LNCaP clone FGC (cell line): ENCODE measurements around the gene ARHGEF40.
"Not testable (repeated sequence)": the region's sequence is repeated elsewhere in the genome, so short reads cannot be mapped to it uniquely, and the experiment has no call there.

Experiments
- DNase-seq: peaks from one replicate; pipeline ENCODE4 v3.0.0-alpha.2; 2011; ENCODE audit warnings: low read depth
- H3K4me3 ChIP-seq: 2 replicates; pipeline ENCODE4 v1.5.1; 2011; ENCODE audit warnings: mild to moderate bottlenecking, low read depth, low read length, control low read depth
- CTCF ChIP-seq: IDR thresholded peaks from 2 replicates; pipeline ENCODE4 v1.5.1; 2012; ENCODE audit warnings: mild to moderate bottlenecking; ENCODE audit not compliant: control insufficient read depth, insufficient read depth; ENCODE audit errors: extremely low read depth

Gene ARHGEF40

GRCh38 chr14:21039585-21040369 lies 30.3 kb upstream of the ARHGEF40 start:
- H3K4me3 ChIP-seq, result no peak overlapping the region
- DNase-seq, result no peak
- peak; percentile 72 for TF ChIP-seq CTCF

GRCh38 chr14:21040370-21040925 lies 29.7 kb upstream of the ARHGEF40 start:
- no peak overlapping the region for H3K4me3 ChIP-seq
- DNase-seq, result no peak
- TF ChIP-seq CTCF, result no peak

- not testable (repeated sequence) for DNase-seq
These were observed 29.2 kb upstream of the ARHGEF40 start for GRCh38 chr14:21040941-21041340.

GRCh38 chr14:21041676-21042433 lies 28.2 kb upstream of the ARHGEF40 start, which contains the start of gene RNASE7:
TSS of gene RNASE7 (plus strand) at chr14:21042362. CDS start at chr14:21042993, 631 bp downstream.
- DNase-seq, result no peak
- no peak for TF ChIP-seq CTCF

More at GRCh38 chr14:21040941-21041340, 29.2 kb upstream of the ARHGEF40 start:
- H3K4me3 ChIP-seq, result not testable (repeated sequence)

GRCh38 chr14:21042918-21043317 lies 27.2 kb upstream of the ARHGEF40 start:
- no peak overlapping the region for H3K4me3 ChIP-seq
- TF ChIP-seq CTCF, result no peak
- DNase-seq, result no peak

More at GRCh38 chr14:21041676-21042433, 28.2 kb upstream of the ARHGEF40 start, which contains the start of gene RNASE7:
- no peak within 1 kb of the TSS for H3K4me3 ChIP-seq

- H3K4me3 ChIP-seq, result no peak overlapping the region
- TF ChIP-seq CTCF, result no peak
These were observed 26.6 kb upstream of the ARHGEF40 start for GRCh38 chr14:21043387-21043973.

More at GRCh38 chr14:21043387-21043973, 26.6 kb upstream of the ARHGEF40 start:
- no peak for DNase-seq
